GM18907 (cell line): Measurements from ENCODE around the gene POLR2L.

Experiments
- ATAC-seq: cut with Tn5 transposase; IDR thresholded peaks from one replicate; pipeline ENCODE4 v1.9.1; 2021; ENCODE audit warnings: mild to moderate bottlenecking, moderate library complexity; ENCODE audit not compliant: unreplicated experiment

Gene POLR2L

DNA sequence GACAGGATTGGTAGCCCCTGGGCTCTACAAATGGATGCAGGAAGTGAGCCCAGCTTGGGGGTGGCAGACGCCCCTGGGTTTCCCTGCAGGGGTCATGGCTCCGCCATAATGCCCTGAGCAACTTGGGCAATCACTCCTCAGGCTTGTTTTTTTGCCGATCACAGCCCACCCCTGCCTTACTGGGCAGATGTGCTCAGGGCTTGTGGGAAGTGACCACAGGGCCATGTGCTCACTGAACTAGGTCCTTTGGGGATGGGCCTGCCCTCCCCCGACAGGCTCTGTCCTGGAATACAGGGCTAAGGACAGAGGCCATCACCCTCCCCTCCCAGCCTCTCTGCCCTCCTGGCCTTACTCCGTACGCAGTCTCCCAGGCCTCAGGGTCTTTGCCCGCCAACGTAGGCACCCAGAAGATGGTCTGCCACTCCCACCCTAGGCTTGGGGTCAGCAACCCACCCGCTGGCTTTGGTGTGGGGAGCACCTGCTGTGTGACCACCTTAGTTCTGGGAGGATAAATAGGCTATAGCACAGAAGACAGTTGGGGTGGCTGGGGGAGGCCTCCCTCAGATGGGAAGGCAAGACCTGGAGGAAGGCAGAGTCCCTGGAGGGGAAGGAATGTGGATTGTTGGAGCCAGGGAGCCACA is 28.8 kb downstream of the POLR2L start:
- ATAC-seq, result no peak

DNA sequence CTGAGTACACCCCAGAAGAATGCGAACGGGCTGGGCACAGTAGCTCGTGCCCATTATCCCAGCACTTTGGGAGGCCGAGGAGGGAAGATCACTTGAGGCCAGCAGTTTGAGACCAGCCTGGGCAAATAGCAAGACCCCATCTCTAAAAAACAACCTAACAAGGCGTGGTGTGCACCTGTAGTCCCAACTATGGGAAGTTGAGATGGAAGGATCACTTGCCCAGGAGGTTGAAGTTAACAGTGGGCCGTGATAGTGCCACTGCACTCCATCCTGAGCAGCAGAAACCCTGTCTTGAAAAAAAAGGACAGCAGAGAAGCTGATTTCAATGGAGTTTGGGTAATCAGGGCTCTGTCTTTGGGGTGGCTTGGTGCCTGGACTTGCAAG is 29.3 kb downstream of the POLR2L start:
- ATAC-seq, result no peak

- ATAC-seq, result no peak
Measured at GRCh38 chr11:812390-812789, 29.9 kb downstream of the POLR2L start.

GRCh38 chr11:811446-812245 is 30.7 kb downstream of the POLR2L start:
- ATAC-seq, result no peak

GRCh38 chr11:810040-810567 is 32.2 kb downstream of the POLR2L start:
- ATAC-seq, result no peak

- ATAC-seq, result peak; percentile 78
Measured at GRCh38 chr11:809287-810039, 32.9 kb downstream of the POLR2L start, which contains the start of gene RPLP2. Gene RPLP2 (plus strand): TSS chr11:809967. CDS start chr11:810235, 268 bp downstream.

- no peak for ATAC-seq
Measured at GRCh38 chr11:808427-809286, 33.7 kb downstream of the POLR2L start.

DNA sequence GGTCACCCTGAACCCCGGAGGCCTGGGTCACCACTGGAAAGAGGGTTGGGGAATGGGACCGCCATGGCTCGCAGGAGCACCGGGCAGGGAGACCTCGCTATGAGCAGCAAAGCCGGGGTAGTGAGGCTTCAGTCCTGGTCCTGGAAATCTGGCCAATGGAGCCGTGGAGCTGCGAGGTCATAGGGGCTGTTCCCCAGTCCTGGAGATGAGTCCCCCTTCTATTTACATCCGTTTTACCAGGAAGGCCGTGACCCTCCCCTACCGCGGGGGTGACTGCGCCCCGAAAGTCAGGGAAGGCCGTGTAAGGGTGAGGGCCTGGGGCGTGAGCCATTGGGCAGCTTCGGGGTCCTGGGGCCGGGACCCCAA is 37.7 kb downstream of the POLR2L start:
- no peak for ATAC-seq

DNA sequence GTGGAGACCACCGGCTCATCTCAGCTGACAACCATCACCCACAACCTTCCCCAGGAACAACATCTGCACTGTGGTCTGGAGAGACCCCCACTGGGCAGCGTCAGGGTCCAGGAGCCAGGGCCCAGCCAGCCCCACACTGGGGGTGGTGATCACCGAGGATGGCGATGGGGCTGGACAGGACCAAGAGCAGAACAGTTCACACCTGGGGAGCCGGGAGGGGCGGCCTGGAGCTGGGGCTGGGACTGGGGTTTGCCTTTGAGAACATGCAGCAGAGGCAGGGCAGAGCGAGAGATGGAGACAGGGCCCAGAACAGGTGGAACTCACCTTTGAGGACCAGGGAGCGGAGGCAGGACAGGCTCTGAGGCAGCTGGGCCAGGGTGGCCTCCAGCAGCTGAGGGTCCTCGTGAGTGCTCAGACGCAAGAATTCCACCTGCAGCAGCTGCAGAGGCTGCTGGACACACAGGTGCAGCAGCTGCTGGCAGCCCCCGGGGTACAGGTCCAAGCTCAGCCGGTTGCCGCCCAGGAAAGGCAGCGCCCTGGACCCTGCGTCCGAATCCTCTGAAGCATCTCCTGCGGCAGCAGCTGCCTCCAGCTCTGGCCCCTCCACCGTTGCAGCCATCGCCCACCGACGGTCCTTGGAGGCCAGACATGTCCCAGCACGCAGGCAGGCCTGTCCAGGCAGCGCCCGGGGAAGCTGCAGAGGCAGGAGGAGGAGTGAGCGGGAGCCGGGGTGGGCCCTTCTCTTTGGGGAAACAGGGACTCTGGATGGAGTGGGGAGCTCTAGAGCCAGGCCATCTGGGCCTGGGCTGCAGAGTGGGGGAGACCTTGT is 38.3 kb downstream of the POLR2L start:
- no peak for ATAC-seq

GRCh38 chr11:803467-803742 is 38.9 kb downstream of the POLR2L start:
- ATAC-seq, result no peak

DNA sequence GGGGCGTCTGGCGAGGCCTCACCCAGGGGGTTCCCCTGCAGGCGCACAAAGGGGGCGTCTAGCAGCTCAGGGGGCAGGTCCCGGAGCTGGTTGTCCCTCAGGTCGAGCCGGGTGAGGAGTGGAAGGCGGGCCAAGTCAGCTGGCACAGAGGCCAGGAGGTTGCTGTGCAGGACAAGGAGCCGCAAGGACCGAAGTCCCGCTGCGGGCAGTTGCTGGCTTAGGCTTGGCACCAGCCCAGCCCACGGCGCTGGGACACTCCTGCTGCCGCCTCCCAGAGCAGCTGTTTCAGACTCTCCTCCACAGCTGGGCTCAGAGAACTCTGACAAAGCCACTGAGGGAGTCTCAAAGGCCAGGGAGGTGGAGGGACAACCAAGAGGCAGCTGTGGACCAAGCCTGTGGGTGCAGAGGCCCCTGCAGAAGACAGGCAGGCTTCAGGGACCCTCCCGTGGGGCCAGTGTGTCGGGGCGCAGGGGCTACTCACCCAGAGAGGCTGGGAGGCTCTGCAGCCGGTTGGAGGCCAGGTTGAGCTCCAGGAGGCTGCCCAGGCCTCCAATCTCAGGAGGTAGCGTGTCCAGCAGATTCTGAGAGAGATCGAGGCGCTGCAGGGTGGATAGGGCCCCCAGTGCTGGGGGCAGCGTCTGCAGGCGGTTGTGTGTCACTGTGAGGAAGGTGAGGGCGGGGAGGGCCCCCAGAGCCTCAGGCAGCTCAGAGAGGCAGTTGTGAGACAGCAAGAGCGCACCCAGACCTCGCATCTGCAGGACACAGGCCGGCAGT is 39.4 kb downstream of the POLR2L start:
- ATAC-seq, result no peak

DNA sequence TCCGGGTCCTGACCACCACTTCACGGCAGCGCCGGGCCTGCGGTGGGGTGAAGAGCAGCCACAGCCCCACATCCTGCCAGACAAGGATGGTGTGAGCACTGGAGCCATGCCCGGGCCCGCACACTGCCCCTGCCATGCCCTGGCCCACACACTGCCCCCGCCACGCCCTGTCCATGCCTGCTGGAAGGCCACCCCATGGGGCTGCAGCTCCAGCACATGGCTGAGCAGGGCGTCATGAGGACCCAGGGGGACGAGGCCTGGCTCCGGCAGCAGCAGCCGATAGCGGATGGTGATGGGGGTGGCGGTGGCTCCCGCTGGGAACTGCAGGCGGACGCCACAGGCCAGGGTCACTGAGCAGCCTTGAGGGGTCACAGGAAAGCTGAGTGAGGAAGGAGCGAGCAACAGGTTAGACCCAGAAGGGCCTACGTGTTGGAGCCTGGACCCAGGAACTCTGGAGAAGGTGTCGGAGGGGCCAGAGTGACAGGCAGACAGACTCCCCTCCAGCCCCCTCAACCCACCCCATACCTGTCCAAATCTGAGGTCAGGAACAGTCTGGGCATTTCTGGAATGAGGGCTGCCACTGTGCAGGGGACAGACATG is 40.2 kb downstream of the POLR2L start:
- no peak for ATAC-seq

DNA sequence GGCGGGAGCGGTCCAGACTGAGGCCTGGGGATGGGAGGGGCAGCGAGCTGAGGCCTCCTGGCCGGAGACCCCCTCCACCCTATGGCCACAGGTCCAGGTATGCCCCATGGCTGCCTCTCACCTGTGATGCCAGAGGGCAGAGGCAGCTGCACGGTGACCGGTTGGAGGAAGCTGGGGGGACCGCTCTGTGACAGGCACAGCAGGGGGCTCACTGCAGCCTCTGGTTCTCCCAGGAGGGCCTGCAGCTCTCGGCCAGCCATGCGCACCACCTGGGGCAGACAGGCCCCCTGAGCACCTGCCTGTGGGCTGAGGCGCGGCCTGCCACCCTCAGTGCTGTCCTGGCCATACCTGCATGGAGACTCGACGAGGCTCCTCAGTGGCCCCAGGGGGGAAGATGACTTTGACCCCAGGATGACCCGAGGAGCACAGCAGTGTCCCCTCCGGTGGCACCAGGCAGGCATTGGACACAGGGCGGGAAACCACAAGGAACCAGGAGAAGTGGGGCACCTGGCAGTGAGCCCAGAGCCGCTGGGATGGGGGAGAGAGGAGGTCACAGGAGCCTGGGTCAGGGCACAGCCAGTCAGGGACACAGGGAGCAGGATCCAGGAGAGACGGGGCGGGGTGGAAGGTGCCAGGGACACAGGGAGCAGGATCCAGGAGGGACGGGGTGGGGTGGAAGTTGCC is 41.1 kb downstream of the POLR2L start:
- ATAC-seq, result no peak

DNA sequence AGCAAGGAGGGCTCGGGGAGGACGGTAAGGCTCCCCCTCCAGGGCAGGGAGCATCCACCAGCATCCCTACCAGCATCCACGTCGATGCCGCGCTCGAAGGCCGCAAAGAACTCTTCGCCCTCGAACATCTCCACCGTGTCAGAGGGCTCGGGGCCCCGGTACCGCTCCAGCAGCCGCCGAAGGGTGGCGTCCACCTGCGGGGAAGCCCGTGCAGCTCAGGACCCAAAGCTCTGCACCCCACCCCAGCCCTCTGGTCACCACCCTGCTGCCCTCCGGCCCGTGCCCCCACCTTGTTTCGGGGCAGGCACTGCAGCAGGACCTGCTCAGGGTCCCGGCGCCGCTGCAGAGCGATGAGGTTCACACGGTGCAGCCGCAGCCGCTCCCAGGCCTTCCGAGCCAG is 41.9 kb downstream of the POLR2L start:
- ATAC-seq, result no peak

- ATAC-seq, result no peak
Measured at GRCh38 chr11:799641-800316, 42.5 kb downstream of the POLR2L start.

- ATAC-seq, result peak; percentile 51
Measured at GRCh38 chr11:798093-798713, 44.1 kb downstream of the POLR2L start, which contains the start of gene SLC25A22. Gene SLC25A22 (minus strand): TSS chr11:798281. CDS start chr11:795006, 3,275 bp downstream.
